ENCODE measurements around the gene EXOC4.

DNA sequence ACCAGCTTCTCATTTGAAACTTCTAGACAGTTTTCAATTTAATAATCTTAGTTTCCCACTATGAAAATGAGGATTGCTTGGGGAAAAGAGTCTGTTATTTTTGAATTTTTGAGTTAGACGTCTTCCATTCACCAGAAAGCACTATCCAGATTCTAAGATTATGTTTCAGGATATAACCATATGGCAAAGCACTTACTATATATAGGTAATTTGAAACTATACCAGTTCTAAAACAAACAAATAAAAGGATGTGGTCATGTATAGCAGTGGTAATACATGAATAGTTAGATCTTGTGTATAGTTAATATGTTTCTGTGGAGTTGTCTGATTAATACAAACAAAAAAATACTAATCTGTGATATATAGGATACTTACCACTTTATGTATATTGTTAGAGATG is 320.0 kb downstream of the EXOC4 start:
- TF ChIP-seq, protein P1, sequence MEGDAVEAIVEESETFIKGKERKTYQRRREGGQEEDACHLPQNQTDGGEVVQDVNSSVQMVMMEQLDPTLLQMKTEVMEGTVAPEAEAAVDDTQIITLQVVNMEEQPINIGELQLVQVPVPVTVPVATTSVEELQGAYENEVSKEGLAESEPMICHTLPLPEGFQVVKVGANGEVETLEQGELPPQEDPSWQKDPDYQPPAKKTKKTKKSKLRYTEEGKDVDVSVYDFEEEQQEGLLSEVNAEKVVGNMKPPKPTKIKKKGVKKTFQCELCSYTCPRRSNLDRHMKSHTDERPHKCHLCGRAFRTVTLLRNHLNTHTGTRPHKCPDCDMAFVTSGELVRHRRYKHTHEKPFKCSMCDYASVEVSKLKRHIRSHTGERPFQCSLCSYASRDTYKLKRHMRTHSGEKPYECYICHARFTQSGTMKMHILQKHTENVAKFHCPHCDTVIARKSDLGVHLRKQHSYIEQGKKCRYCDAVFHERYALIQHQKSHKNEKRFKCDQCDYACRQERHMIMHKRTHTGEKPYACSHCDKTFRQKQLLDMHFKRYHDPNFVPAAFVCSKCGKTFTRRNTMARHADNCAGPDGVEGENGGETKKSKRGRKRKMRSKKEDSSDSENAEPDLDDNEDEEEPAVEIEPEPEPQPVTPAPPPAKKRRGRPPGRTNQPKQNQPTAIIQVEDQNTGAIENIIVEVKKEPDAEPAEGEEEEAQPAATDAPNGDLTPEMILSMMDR (IDR thresholded peaks at IDR 0.05; ENCODE audit: low read depth, low read length, poor library complexity, severe bottlenecking) = no peak
- no peak for TF ChIP-seq EZH2phosphoT487 (IDR thresholded peaks at IDR 0.05; ENCODE audit: borderline replicate concordance, low read length)

Data from DOHH2 (cell line).